Thoracic aorta (tissue), 2 donors: ENCODE data around the gene ONECUT2. TPM values are rescaled to one million over a fixed set of nuclear protein-coding genes. Genes with fewer than 3 reads are reported as not detected.
"Not testable (repeated sequence)": the region's sequence is repeated elsewhere in the genome, so short reads cannot be mapped to it uniquely, and the experiment has no call there.

ENCODE experiments used
- ATAC-seq: fragments of 150-250 bp; one replicate; pipeline ENCODE4 v1.8.0; 2017; ENCODE audit warnings: low read depth; ENCODE audit not compliant: insufficient number of reproducible peaks, low FRiP score
- DNase-seq: peaks from one replicate; pipeline ENCODE4 v3.0.0-alpha.2; 2020; ENCODE audit warnings: low spot score
- H3K27ac ChIP-seq, 2 donors: fragments of 200-600 bp; sonication (generic); 1 replicate in 1 of 2; 2 replicates in 1 of 2; pipeline ENCODE4 v1.5.1; 2016; ENCODE audit warnings: mild to moderate bottlenecking in 2 of 2, moderate library complexity in 2 of 2
- H3K27me3 ChIP-seq: fragments of 200-600 bp; sonication (generic); replicated peaks from 2 replicates; pipeline ENCODE4 v1.6.0; 2016; ENCODE audit warnings: mild to moderate bottlenecking; ENCODE audit not compliant: insufficient read depth
- H3K36me3 ChIP-seq: fragments of 200-600 bp; sonication (generic); one replicate; pipeline ENCODE4 v1.5.1; 2016
- H3K4me1 ChIP-seq, 2 donors: fragments of 200-600 bp; sonication (generic); 1 replicate in 1 of 2; 2 replicates in 1 of 2; pipeline versions ENCODE4 v1.5.1 to v1.6.0; 2016; ENCODE audit warnings: low read depth in 2 of 2, mild to moderate bottlenecking in 1 of 2; ENCODE audit not compliant: control insufficient read depth in 1 of 2
- H3K4me3 ChIP-seq: fragments of 200-600 bp; sonication (generic); 2 replicates; pipeline ENCODE4 v1.5.1; 2016; ENCODE audit warnings: mild to moderate bottlenecking
- H3K9me3 ChIP-seq: fragments of 200-600 bp; sonication (generic); 2 replicates; pipeline ENCODE4 v1.5.1; 2016
- CTCF ChIP-seq: fragments of 200-600 bp; sonication (generic); IDR thresholded peaks from one replicate; pipeline ENCODE4 v1.5.1; 2019; ENCODE audit warnings: antibody characterized with exemption
- total RNA-seq, 2 donors: library from RNA; depleted of rRNA; stranded (reverse); fragments of >200 nt; gene quantifications; one replicate each; pipeline versions ENCODE4 v1.1.0 to v1.2.3, GENCODE V29; 2016

The ONECUT2 gene
- not detected for total RNA-seq

- H3K27me3 ChIP-seq = peaks cover 52% of the 10 kb centered on the region
- peak within 1 kb of the TSS; percentile 69 for H3K4me3 ChIP-seq
- TF ChIP-seq CTCF = no peak
Measured at GRCh38 chr18:57434536-57435494, at the start of gene ONECUT2. TSS of gene ONECUT2 (plus strand) at chr18:57435374. CDS start at chr18:57435717, 343 bp downstream.

GRCh38 chr18:57389271-57389670, 45.9 kb upstream of the ONECUT2 start:
- Histone ChIP-seq H3K36me3 (no peaks in the 10 kb centered on the region), H3K27me3 (no peaks in the 10 kb centered on the region), H3K4me3 (no peak overlapping the region), H3K4me1 (no peaks in the 10 kb centered on the region), H3K27ac (no peak overlapping the region), H3K9me3 (no peaks in the 10 kb centered on the region)
- ATAC-seq (no peak), DNase-seq (no peak)
- TF ChIP-seq CTCF = no peak

More at GRCh38 chr18:57434536-57435494, at the start of gene ONECUT2:
- Histone ChIP-seq H3K4me1 (peaks cover 13 to 46% of the 10 kb centered on the region in 2 donors), H3K36me3 (no peaks in the 10 kb centered on the region), H3K27ac (no peak within 1 kb of the TSS), H3K9me3 (no peaks in the 10 kb centered on the region)
- peak; percentile 59 for DNase-seq
- ATAC-seq = peak; percentile 89

- TF ChIP-seq CTCF = no peak
- Histone ChIP-seq H3K27ac (no peak overlapping the region), H3K9me3 (no peaks in the 10 kb centered on the region), H3K4me1 (no peaks in the 10 kb centered on the region), H3K27me3 (no peaks in the 10 kb centered on the region), H3K36me3 (no peaks in the 10 kb centered on the region), H3K4me3 (no peak overlapping the region)
- no peak for ATAC-seq
- no peak for DNase-seq
Measured at GRCh38 chr18:57390044-57390443, 45.1 kb upstream of the ONECUT2 start.

- not testable (repeated sequence) for H3K27ac ChIP-seq, H3K27me3 ChIP-seq, DNase-seq, H3K9me3 ChIP-seq, ATAC-seq, H3K4me1 ChIP-seq, H3K4me3 ChIP-seq, H3K36me3 ChIP-seq
Measured at GRCh38 chr18:57394749-57395148, 40.4 kb upstream of the ONECUT2 start.

GRCh38 chr18:57396831-57397230, 38.3 kb upstream of the ONECUT2 start:
- DNase-seq, H3K27me3 ChIP-seq, H3K9me3 ChIP-seq, ATAC-seq, H3K36me3 ChIP-seq, H3K27ac ChIP-seq, H3K4me1 ChIP-seq, H3K4me3 ChIP-seq: not testable (repeated sequence)

- no peaks in the 10 kb centered on the region for H3K9me3 ChIP-seq
- DNase-seq = no peak
- no peak overlapping the region for H3K27ac ChIP-seq
- H3K27me3 ChIP-seq = no peaks in the 10 kb centered on the region
- H3K36me3 ChIP-seq = no peaks in the 10 kb centered on the region
- no peak overlapping the region for H3K4me3 ChIP-seq
- ATAC-seq = no peak
- TF ChIP-seq CTCF = no peak
- H3K4me1 ChIP-seq = no peaks in the 10 kb centered on the region
Measured at GRCh38 chr18:57397440-57398132, 37.6 kb upstream of the ONECUT2 start.
